H9 (cell line): Measurements from ENCODE around the gene ETV5. TPM values are rescaled to one million over a fixed set of nuclear protein-coding genes. Genes with fewer than 3 reads are reported as not detected.

Experiments used
- DNase-seq: peaks from one replicate; pipeline ENCODE4 v3.0.0-alpha.2; 2017
- H2AFZ ChIP-seq: one replicate; pipeline ENCODE4 v1.6.1; 2013; ENCODE audit warnings: mild to moderate bottlenecking, low read length, control low read depth, moderate library complexity
- H2AK5ac ChIP-seq: 2 replicates; pipeline ENCODE4 v1.6.1; 2013; ENCODE audit warnings: low read length, control low read depth, mixed read lengths; ENCODE audit not compliant: insufficient read length
- H2BK120ac ChIP-seq: one replicate; pipeline ENCODE4 v1.6.1; 2013; ENCODE audit warnings: low read depth, mild to moderate bottlenecking, low read length, control low read depth, inconsistent platforms; ENCODE audit not compliant: poor library complexity, severe bottlenecking
- H2BK12ac ChIP-seq: 2 replicates; pipeline ENCODE4 v1.6.1; 2013; ENCODE audit warnings: low read length, control low read depth, mixed read lengths, low read depth; ENCODE audit not compliant: insufficient read length
- H2BK15ac ChIP-seq: 2 replicates; pipeline ENCODE4 v1.6.1; 2013; ENCODE audit warnings: low read depth, low read length, control low read depth
- H2BK20ac ChIP-seq: one replicate; pipeline ENCODE4 v1.6.1; 2013; ENCODE audit warnings: low read depth, mild to moderate bottlenecking, low read length, control low read depth, inconsistent platforms; ENCODE audit not compliant: poor library complexity, severe bottlenecking
- H2BK5ac ChIP-seq: 2 replicates; pipeline ENCODE4 v1.6.1; 2013; ENCODE audit warnings: low read length, control low read depth, mixed read lengths; ENCODE audit not compliant: insufficient read length
- H3K14ac ChIP-seq: 2 replicates; pipeline ENCODE4 v1.6.1; 2013; ENCODE audit warnings: low read length, control low read depth; ENCODE audit not compliant: insufficient read depth
- H3K18ac ChIP-seq: 2 replicates; pipeline ENCODE4 v1.6.1; 2013; ENCODE audit warnings: low read depth, mild to moderate bottlenecking, mixed read lengths, low read length, control low read depth; ENCODE audit not compliant: insufficient read length
- H3K23ac ChIP-seq: 2 replicates; pipeline ENCODE4 v1.6.1; 2013; ENCODE audit warnings: low read length, control low read depth, mixed read lengths, low read depth; ENCODE audit not compliant: insufficient read length
- H3K23me2 ChIP-seq: 2 replicates; pipeline ENCODE4 v1.6.1; 2013; ENCODE audit warnings: low read depth, mild to moderate bottlenecking, mixed read lengths, low read length, control low read depth; ENCODE audit not compliant: insufficient read length, poor library complexity, severe bottlenecking
- H3K27ac ChIP-seq: 2 replicates; pipeline ENCODE4 v1.5.1; 2013; ENCODE audit warnings: low read length, control low read depth, mixed read lengths, low read depth; ENCODE audit not compliant: insufficient read length
- H3K27me3 ChIP-seq: 2 replicates; pipeline ENCODE4 v1.6.1; 2013; ENCODE audit warnings: low read length, control low read depth, inconsistent platforms; ENCODE audit not compliant: insufficient read depth
- H3K4ac ChIP-seq: 2 replicates; pipeline ENCODE4 v1.6.1; 2013; ENCODE audit warnings: low read depth, mild to moderate bottlenecking, control low read depth, inconsistent platforms, low read length, moderate library complexity
- H3K4me1 ChIP-seq: 2 replicates; pipeline ENCODE4 v1.6.1; 2013; ENCODE audit warnings: low read length, control low read depth, inconsistent platforms; ENCODE audit not compliant: insufficient read depth
- H3K4me2 ChIP-seq: 2 replicates; pipeline ENCODE4 v1.6.1; 2013; ENCODE audit warnings: low read length, control low read depth, mixed read lengths; ENCODE audit not compliant: insufficient read length, insufficient read depth
- H3K56ac ChIP-seq: 2 replicates; pipeline ENCODE4 v1.6.1; 2013; ENCODE audit warnings: low read depth, mild to moderate bottlenecking, mixed read lengths, low read length, control low read depth; ENCODE audit not compliant: insufficient read length
- H3K79me1 ChIP-seq: 2 replicates; pipeline ENCODE4 v1.6.1; 2013; ENCODE audit warnings: low read depth, mild to moderate bottlenecking, moderate library complexity, low read length, control low read depth, inconsistent platforms; ENCODE audit not compliant: insufficient read depth, poor library complexity, severe bottlenecking
- H3K79me2 ChIP-seq: 2 replicates; pipeline ENCODE4 v1.6.1; 2013; ENCODE audit warnings: low read length, control low read depth, inconsistent platforms; ENCODE audit not compliant: insufficient read depth
- H3K9ac ChIP-seq: 2 replicates; pipeline ENCODE4 v1.6.1; 2013; ENCODE audit warnings: low read length, control low read depth, mixed read lengths; ENCODE audit not compliant: insufficient read length; ENCODE audit errors: extremely low read depth
- H3K9me3 ChIP-seq: one replicate; pipeline ENCODE4 v1.6.1; 2013; ENCODE audit warnings: low read depth, low read length, inconsistent platforms; ENCODE audit not compliant: control insufficient read depth
- H3T11ph ChIP-seq: one replicate; pipeline ENCODE4 v1.6.1; 2013; ENCODE audit warnings: mild to moderate bottlenecking, low read length, control low read depth, inconsistent platforms
- H4K20me1 ChIP-seq: one replicate; pipeline ENCODE4 v1.6.1; 2013; ENCODE audit not compliant: control insufficient read depth, insufficient read length, insufficient read depth
- H4K5ac ChIP-seq: 2 replicates; pipeline ENCODE4 v1.6.1; 2013; ENCODE audit warnings: low read depth, mild to moderate bottlenecking, mixed read lengths, low read length, control low read depth; ENCODE audit not compliant: insufficient read length
- H4K8ac ChIP-seq: replicated peaks from 2 replicates; pipeline ENCODE4 v1.6.1; 2013; ENCODE audit warnings: low read length, control low read depth, mixed read lengths, low read depth; ENCODE audit not compliant: insufficient read length
- H4K91ac ChIP-seq: 2 replicates; pipeline ENCODE4 v1.6.1; 2013; ENCODE audit warnings: low read depth, mild to moderate bottlenecking, moderate library complexity, mixed read lengths, low read length, control low read depth; ENCODE audit not compliant: insufficient read length
- H3K27ac Mint-ChIP-seq, 3 experiments: 2 replicates in 2 of 3; 3 replicates in 1 of 3; pipeline ENCODE4 v1.8.0; 2020 to 2021; ENCODE audit warnings: mixed read lengths in 3 of 3, mild to moderate bottlenecking in 1 of 3, moderate library complexity in 1 of 3
- H3K27me3 Mint-ChIP-seq: 2 replicates; pipeline ENCODE4 v1.8.0; 2021; ENCODE audit warnings: low read depth, mild to moderate bottlenecking, moderate library complexity, mixed read lengths
- H3K36me3 Mint-ChIP-seq, 3 experiments: 2 replicates in 2 of 3; 3 replicates in 1 of 3; pipeline ENCODE4 v1.8.0; 2020 to 2021; ENCODE audit warnings: low read depth in 3 of 3, mixed read lengths in 3 of 3; ENCODE audit not compliant: insufficient read depth in 1 of 3
- H3K4me1 Mint-ChIP-seq, 2 experiments: 2 replicates each; pipeline ENCODE4 v1.8.0; 2020; ENCODE audit warnings: mixed read lengths in 2 of 2
- H3K4me3 Mint-ChIP-seq, 2 experiments: 2 replicates in 1 of 2; 3 replicates in 1 of 2; pipeline ENCODE4 v1.8.0; 2020 to 2021; ENCODE audit warnings: mild to moderate bottlenecking in 2 of 2, mixed read lengths in 2 of 2, moderate library complexity in 1 of 2
- H3K9me3 Mint-ChIP-seq, 2 experiments: 2 replicates in 1 of 2; 3 replicates in 1 of 2; pipeline ENCODE4 v1.8.0; 2020; ENCODE audit warnings: mild to moderate bottlenecking in 2 of 2, mixed read lengths in 2 of 2, moderate library complexity in 1 of 2
- WGBS: extraction: QIAGEN DNeasy Blood & Tissue Kit; methylation state at CpG from one replicate; pipeline ENCODE4 v1.1.7; 2013; ENCODE audit warnings: missing lambda C conversion rate, low lambda C conversion rate, mixed read lengths; ENCODE audit not compliant: insufficient read length; ENCODE audit errors: extremely low coverage; 5-methylcytosine and 5-hydroxymethylcytosine counted together
- total RNA-seq: library from RNA; stranded (reverse); gene quantifications from 2 replicates; pipeline ENCODE4 v1.2.1, GENCODE V29; 2021
- TF ChIP-seq, protein P1 (sequence below): fragments of 200-600 bp; sonication (generic); conservative IDR thresholded peaks from 3 replicates; pipeline ENCODE4 v1.8.0; 2021; ENCODE audit warnings: antibody characterized with exemption, mild to moderate bottlenecking

The ETV5 gene
- total RNA-seq, 1 experiment from 2014 or later, result 7.7 TPM

DNA sequence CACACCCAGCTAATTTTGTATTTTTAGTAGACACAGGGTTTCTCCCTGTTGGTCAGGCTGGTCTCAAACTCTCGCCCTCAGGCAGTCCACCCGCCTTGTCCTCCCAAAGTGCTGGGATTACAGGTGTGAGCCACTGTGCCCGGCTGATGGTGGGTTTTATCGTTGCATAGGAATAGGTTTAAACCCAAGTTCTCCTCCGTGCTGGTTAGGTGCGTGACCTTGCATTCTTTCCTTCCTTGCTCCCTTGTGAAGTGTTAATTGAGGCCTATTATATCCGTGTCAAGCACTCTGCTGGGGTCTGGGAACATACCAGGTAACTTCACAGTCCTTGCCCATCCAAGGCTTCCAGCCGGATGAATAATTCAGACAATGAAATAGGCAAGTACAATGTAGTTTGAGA, 19.3 kb upstream of the ETV5 start:
- Histone ChIP-seq H2BK12ac (no peak overlapping the region), H3K4ac (no peak overlapping the region), H3K79me1 (no peaks in the 10 kb centered on the region), H3T11ph (no peak overlapping the region), H3K9ac (no peak overlapping the region), H3K9me3 (no peaks in the 10 kb centered on the region), H2AFZ (no peak overlapping the region), H2AK5ac (no peak overlapping the region), H2BK15ac (no peak overlapping the region), H3K4me1 (peaks cover 3% of the 10 kb centered on the region; the same call in 1 of the 2 replicates), H4K8ac (no peak overlapping the region), H3K79me2 (no peaks in the 10 kb centered on the region), H3K14ac (no peak overlapping the region), H4K5ac (no peak overlapping the region), H3K23me2 (no peaks in the 10 kb centered on the region), H3K18ac (no peak overlapping the region), H4K91ac (no peak overlapping the region), H2BK20ac (no peak overlapping the region), H4K20me1 (no peaks in the 10 kb centered on the region), H2BK5ac (no peak overlapping the region), H3K56ac (no peak overlapping the region), H3K23ac (no peak overlapping the region), H3K27ac (no peak overlapping the region), H3K27me3 (peaks cover 4% of the 10 kb centered on the region), H2BK120ac (no peak overlapping the region), H3K4me2 (no peak overlapping the region)
- TF ChIP-seq, protein P1, sequence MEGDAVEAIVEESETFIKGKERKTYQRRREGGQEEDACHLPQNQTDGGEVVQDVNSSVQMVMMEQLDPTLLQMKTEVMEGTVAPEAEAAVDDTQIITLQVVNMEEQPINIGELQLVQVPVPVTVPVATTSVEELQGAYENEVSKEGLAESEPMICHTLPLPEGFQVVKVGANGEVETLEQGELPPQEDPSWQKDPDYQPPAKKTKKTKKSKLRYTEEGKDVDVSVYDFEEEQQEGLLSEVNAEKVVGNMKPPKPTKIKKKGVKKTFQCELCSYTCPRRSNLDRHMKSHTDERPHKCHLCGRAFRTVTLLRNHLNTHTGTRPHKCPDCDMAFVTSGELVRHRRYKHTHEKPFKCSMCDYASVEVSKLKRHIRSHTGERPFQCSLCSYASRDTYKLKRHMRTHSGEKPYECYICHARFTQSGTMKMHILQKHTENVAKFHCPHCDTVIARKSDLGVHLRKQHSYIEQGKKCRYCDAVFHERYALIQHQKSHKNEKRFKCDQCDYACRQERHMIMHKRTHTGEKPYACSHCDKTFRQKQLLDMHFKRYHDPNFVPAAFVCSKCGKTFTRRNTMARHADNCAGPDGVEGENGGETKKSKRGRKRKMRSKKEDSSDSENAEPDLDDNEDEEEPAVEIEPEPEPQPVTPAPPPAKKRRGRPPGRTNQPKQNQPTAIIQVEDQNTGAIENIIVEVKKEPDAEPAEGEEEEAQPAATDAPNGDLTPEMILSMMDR, result no peak
- peak; percentile 74 for DNase-seq
- no CpG with 5 or more reads among the region's 8 CpGs for WGBS
- Mint-ChIP-seq H3K27me3 (peaks cover 80% of the 10 kb centered on the region), H3K9me3 (no peaks in the 10 kb centered on the region), H3K36me3 (no peaks in the 10 kb centered on the region; a peak in 2 of 7 replicates), H3K27ac (peak overlapping the region in 1 of 3 experiments; percentile 17; a peak in 1 of 7 replicates), H3K4me1 (peaks cover 25 to 37% of the 10 kb centered on the region in 2 experiments), H3K4me3 (no peak overlapping the region)
